Measurements from ENCODE around the gene WDFY2.
"Not testable (repeated sequence)": the region's sequence is repeated elsewhere in the genome, so short reads cannot be mapped to it uniquely, and the experiment has no call there.

The WDFY2 gene

DNA sequence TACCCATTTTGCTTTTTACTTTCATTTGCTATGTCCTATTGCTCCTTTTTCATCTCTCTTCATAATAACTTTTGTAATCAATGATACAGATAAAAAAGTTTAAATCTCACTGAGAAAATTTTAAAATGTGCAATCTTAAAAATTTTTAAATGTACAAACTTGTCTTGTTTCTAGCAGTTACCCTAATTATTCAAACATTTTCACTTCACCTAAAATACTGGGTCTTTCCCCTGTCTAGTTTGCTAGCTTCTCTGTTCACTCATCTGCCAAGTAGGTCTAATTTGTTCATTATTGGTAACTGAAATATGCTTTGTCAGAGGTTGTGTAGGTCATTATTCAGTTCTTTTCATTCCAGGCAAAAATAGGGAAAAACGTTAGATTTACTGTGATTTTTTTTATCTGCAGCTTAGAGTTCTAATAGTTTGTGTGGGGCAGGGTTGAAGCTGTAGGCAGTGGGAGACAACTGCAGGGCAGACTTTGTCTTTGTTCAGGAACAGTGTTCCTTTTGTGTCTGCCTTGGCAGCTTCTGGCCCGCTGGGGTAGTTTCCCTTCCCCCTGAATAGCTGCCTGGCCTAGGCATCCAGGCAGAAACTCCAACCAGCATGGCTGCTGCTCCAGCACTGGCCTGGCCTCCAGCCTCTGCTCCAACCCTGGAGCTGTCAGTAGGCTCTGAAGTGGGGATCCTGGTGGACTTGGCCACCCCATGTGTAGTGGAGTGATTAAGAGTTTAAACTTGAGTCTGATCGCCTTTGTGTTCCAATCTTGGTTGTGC, 48.5 kb downstream of the WDFY2 start:
- DNase-seq (ENCODE audit: low read depth in 2 of 2) = no peak

DNA sequence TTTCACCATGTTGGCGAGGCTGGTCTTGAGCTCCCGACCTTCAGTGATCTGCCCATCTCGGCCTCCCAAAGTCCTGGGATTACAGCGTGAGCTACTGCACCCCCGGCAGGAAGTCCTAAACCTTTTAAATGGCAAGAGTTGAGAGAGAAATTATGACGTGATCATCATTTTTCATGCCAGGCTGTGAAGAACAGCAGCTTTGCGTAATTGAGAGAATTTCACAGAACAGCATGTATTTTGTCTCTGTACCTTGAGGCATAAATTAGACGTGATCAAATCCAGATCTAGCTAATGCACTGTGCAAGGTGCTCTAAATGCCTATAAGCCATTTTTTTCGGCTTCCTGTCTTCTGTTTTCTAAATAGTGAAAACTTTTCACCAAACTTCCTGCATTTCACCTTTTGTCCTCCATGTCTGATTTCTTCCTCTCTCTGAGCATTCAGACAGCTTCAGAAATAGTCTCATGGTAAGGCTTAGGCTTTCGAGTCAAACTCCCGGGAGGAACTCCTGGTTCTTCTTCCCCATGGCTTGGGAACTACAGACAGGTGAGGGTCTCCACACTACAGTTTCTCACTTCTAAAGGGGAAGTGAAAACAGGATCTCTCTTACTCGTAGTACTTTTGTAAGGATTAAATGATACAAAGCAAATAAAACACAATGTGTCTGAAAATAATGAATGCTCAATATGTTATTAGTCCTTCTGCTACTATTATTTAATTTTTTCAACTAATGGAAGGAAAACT, 51.0 kb downstream of the WDFY2 start:
- no peak for DNase-seq (ENCODE audit: low read depth in 2 of 2)

- DNase-seq (ENCODE audit: low read depth in 2 of 2) = no peak
Observed at GRCh38 chr13:51636349-51636890, 52.2 kb downstream of the WDFY2 start.

GRCh38 chr13:51637852-51638215, 53.6 kb downstream of the WDFY2 start:
- DNase-seq (ENCODE audit: low read depth in 2 of 2) = no peak

DNA sequence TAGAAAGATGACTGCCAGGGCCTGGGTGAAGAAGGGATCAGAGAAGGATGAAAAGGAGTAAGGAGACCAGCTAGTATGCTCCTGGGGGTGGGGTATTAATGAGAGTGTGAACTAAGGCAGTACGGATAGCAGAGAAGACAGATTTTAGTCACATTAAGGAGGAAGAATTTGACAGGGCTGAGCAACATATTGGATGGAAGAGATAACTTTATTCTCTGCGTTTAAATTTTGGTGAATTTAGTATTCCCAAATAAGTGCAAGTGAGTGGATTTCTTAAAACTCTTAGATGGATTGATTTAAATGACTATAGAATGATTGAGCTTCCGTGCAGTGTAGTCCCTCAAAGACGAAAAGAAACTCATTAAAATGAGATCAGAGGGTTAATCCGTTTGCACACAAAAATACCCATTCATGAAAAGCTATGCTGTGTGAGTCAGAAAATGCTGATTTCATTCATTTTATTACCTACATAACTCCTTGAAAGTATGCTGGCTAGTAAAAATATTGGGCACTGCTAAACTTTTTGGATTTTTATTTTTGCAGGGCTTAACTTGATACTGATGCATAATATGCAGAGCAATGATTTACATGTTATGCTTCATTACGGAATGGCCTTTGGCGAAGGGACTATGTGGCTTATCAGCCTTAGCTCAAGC, 54.1 kb downstream of the WDFY2 start:
- no peak for DNase-seq (ENCODE audit: low read depth in 2 of 2)

GRCh38 chr13:51639171-51639570, 54.9 kb downstream of the WDFY2 start:
- no peak for DNase-seq (ENCODE audit: low read depth in 2 of 2)

DNA sequence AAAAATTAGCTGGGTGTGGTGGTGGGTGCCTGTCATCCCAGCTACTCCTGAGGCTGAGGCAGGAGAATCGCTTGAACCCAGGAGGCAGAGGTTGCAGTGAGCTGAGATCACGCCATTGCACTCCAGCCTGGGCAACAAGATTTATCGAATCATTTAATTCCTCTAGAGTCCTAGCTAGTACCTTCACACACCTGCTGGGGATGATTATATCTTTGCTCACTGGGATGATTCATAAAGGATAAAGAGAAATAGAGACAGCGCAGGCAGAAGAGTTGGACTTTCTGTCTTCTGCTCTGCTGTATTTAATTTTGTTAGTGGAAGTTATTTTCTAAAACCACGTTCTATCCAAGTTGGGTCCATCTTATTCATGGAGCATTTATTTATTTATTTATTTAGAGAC, 56.4 kb downstream of the WDFY2 start:
- DNase-seq (ENCODE audit: low read depth in 2 of 2) = not testable (repeated sequence)

GRCh38 chr13:51643105-51643881, 59.0 kb downstream of the WDFY2 start:
- DNase-seq (ENCODE audit: low read depth in 2 of 2) = no peak

DNA sequence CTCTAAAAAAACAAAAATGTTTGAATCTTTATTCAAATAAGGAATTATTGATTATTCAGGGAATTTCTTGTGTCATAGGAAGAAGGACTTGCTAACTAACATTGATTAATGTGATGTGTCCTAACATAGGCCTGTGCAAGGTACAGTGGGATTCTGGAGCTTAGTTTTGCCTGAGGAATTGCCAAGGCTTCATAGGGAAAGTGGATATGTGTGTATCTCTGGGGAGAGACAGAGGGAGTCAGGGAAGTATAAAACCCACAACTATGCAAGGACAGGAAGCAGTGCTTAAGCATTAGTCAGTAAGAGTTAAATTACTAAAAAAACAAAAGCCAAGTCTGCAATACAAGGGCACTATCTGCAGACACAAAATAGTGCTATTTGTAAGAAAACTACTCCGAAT, 59.6 kb downstream of the WDFY2 start:
- DNase-seq (ENCODE audit: low read depth in 2 of 2) = no peak

DNA sequence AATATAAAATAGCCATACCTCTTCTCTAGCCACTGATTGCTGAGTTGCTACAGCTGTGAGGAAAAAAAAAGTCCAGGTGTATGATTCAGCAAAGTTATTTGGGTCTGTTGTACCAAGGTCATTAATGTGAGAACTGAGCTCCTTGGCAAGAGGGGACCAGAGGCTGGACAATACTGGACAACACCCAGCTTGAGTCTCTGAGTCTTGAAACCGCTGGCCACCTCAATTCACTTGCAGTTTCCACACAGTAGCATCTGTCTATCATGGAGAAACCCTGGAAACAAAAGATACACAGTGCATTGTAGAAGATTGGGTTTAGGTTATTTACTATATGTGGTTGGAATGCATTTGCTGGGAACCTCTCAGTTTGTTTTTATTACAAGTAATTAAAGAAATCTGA, 60.4 kb downstream of the WDFY2 start:
- no peak for DNase-seq (ENCODE audit: low read depth in 2 of 2)

DNA sequence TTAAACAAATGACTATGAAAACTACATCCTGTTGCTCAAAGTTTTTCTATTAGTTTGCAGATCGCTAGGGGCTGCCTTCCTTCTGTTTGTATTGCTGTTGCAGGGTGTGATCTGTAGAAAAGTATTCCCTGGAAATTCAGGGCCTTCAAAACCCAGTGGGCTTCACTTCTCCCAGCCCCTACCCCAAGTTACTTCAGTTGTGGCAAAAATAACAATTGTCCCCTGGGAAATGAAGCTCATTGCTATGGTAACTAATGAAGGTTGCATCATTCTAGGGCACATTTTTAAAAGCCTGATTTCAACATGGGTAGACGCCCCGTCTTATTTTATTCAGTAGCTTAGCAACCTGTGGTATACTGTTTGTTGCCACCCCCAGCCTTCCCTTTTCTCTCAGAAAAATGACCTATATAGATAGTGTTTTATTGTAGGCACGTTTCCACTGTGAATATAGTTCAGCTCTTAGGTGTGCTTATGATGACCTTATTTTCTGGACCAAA, 60.9 kb downstream of the WDFY2 start:
- DNase-seq (ENCODE audit: low read depth in 2 of 2) = no peak

DNA sequence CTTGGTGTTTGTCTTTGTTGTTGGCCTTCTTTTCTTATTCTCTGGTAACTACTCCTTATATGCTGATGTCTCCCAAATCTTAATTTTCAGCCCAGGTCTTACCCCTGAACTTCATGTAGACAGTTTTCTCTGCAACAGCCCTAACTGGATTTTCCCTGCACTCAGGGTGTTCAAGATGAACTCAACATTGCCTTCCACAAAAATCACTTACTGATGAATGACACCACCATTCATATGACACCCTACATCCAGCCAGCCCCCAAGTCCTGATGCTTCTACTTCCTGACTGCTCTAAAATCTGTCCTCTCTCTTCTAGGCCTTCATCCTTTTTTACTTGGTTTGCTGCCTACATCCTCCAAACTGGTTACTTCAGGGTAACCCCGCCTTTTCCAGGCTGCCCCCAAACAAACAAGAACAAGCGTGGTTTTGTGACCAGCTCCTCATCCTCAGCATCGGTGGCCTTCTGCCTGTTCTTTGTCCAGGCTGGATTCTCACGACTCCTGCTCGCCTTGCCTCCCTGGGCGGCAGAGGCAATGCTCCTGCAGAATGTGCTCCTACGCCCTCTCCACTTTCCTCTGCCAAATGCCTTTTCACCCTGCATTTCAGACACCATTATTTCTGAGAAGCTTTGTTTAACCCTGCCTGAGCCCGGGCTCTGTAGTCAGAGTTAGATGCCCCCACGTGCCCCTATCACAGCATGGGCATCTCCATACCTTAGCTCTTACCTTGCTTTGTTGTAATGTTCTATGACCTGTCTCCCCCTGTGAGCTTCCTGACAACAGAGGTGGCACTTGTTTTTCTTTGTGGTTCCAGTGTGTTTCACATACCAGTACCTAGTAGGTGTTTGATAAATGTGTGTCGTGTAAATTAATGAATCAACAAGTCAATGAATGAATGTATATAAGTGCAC, 61.8 kb downstream of the WDFY2 start:
- DNase-seq (ENCODE audit: low read depth in 2 of 2) = no peak

- DNase-seq (ENCODE audit: low read depth in 2 of 2) = no peak
Observed at GRCh38 chr13:51647067-51647466, 62.8 kb downstream of the WDFY2 start.

DNA sequence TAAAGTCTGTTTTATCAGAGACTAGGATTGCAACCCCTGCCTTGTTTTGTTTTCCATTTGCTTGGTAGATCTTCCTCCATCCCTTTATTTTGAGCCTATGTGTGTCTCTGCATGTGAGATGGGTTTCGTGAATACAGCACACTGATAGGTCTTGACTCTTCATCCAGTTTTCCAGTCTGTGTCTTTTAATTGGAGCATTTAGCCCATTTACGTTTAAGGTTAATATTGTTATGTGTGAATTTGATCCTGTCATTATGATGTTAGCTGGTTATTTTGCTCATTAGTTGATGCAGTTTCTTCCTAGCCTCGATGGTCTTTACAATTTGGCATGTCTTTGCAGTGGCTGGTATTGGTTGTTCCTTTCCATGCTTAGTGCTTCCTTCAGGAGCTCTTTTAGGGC, 67.9 kb downstream of the WDFY2 start:
- DNase-seq (ENCODE audit: low read depth in 2 of 2) = not testable (repeated sequence)

DNA sequence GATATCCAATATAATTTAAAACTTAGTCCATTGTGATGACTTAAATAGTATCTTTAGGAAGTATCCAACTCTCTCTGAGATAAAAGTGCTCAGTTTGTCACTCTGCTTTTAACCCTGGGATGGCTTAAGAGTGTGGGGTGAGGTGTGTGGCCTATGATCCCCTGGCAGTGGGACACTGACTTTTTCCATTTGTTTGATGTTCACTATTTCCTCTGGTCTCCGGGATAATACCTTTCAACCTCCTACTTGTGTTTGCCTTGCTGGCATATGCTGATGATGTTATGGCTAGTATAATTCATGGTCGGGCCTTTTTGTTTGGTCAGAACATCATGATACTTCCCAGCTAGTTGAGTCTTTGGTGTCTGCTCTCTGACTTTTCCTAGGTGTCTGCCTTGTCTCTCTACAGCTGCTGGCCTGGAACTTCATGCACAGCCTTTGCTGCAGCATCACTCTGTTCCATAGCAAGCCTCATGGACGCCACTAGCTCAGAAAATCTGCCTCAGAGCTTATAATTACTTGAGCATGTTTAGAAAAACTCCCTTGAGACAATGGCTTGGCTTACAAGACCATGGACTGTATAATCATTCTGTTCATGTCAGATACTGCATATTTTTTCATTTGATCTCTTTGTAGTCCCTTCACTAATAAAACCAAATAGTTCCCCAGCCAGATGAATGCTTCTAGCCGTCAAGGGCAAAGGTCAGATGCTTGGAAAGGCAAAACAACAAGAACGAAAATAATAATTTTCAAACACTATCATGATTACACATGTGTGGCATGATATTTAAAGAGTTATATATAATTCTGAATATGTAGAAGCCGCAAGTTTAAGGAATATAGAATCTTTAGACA, 75.2 kb downstream of the WDFY2 start:
- DNase-seq (ENCODE audit: low read depth in 2 of 2) = no peak

DNA sequence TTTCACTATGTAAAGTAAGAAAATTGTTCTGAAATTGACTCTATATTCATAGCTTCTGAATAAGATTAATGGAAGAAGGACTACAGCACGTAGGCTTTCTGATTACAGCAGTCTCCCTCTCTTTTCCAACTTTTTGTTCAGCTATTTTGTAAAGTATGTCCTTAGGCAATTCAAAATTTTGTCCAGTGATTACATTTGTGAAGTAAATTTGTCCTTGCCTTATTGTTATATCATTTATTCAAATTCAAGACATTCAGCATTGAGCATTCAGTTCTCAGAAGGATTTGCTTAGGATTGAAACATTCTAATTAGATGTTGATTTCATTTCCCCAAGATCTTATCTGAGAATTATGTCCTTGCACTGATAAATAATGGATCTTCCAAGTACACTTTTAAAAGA, 76.6 kb downstream of the WDFY2 start:
- no peak for DNase-seq (ENCODE audit: low read depth in 2 of 2)

DNA sequence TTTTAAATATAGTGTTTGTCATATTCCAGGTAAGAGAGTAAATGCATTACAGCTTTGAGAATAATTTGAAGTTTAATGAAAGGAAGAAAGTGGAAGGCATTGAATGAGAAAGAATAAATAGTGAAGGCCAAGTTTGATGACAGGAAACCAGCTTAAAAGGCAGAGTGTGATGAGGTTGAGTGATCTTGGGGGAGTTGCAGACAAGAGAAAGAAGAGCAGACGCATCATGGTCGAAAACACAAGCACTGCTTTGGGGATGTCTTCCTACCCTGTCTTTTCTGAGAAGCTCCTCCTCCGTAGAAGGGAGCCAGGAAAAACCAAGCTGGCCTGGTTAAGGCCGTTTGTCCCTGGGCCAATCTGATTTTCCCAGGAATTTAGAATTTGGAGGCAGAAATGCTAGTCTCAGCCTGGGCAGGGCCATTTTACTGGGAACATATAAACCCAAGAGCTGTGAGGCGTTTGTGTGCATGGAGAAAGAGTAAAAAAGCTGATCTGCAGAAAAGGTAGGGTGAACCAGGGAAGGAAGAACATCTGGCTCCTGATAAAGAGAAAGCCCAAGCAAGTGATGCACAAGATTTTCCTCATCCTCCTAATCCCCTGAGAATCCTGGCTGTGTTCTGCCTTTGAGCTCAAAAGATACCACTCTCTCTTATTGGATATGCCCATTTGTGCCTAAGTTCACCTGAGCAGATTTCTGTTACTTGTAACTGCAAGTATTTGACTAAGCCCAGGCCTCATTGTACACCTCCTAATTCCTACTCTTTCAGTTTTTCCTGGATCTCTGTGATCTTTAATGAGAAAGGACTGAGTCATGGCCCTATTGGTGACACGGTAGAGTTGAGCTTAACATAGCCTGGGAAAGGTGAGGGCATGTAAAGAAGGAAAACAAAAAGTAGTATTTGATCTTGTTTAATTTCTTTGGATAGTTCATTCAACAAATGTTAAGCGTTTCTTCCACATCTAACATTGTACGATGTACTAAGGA, 80.0 kb downstream of the WDFY2 start:
- DNase-seq (ENCODE audit: low read depth in 2 of 2) = no peak

GRCh38 chr13:51665456-51665855, 81.2 kb downstream of the WDFY2 start:
- DNase-seq (ENCODE audit: low read depth in 2 of 2) = no peak
